OCI-LY3 (cell line): ENCODE measurements around the gene LAD1.

Experiments used
- EZH2phosphoT487 ChIP-seq: fragments of 200-600 bp; shearing (Covaris generic); IDR thresholded peaks from 2 replicates; pipeline ENCODE4 v1.6.1; 2018; ENCODE audit warnings: antibody characterized with exemption, mixed run types, low read depth
- TF ChIP-seq, protein P1 (sequence below): fragments of 200-600, 300-600 bp; sonication (generic); IDR thresholded peaks from 2 replicates; pipeline ENCODE4 v1.5.1; 2014; ENCODE audit warnings: antibody characterized with exemption, low read length, low read depth

DNA sequence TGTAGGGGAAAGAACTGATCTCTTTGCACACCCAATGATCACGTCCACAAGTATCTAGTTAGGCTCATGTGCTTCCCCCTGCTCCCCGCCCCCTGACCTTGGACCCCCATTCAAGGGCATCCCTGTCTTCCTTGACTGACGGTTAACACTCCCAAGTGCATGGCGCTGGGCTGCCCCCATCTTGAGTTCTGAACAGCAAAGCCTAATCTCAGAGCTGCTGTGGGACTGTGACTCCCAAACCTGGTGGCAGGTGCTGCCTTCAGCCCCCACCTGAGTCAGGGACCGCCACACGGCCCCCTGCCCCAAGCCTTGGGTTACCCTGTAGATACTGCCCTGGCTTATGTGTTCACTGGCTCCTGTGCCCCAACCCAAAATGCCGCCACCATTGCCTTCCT is 21.5 kb upstream of the LAD1 start:
- TF ChIP-seq, protein P1, sequence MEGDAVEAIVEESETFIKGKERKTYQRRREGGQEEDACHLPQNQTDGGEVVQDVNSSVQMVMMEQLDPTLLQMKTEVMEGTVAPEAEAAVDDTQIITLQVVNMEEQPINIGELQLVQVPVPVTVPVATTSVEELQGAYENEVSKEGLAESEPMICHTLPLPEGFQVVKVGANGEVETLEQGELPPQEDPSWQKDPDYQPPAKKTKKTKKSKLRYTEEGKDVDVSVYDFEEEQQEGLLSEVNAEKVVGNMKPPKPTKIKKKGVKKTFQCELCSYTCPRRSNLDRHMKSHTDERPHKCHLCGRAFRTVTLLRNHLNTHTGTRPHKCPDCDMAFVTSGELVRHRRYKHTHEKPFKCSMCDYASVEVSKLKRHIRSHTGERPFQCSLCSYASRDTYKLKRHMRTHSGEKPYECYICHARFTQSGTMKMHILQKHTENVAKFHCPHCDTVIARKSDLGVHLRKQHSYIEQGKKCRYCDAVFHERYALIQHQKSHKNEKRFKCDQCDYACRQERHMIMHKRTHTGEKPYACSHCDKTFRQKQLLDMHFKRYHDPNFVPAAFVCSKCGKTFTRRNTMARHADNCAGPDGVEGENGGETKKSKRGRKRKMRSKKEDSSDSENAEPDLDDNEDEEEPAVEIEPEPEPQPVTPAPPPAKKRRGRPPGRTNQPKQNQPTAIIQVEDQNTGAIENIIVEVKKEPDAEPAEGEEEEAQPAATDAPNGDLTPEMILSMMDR: no peak
- no peak for TF ChIP-seq EZH2phosphoT487
